VCaP (cell line): ENCODE data around the gene SMC6.

Source experiments
- H3K27ac ChIP-seq: fragments of 450-650 bp; 2 replicates; pipeline ENCODE4 v1.5.1; 2017
- TF ChIP-seq, protein P1 (sequence below): fragments of 450-650 bp; conservative IDR thresholded peaks from 2 replicates; pipeline ENCODE4 v1.5.1; 2017; ENCODE audit warnings: mild to moderate bottlenecking, moderate library complexity

Gene SMC6

DNA sequence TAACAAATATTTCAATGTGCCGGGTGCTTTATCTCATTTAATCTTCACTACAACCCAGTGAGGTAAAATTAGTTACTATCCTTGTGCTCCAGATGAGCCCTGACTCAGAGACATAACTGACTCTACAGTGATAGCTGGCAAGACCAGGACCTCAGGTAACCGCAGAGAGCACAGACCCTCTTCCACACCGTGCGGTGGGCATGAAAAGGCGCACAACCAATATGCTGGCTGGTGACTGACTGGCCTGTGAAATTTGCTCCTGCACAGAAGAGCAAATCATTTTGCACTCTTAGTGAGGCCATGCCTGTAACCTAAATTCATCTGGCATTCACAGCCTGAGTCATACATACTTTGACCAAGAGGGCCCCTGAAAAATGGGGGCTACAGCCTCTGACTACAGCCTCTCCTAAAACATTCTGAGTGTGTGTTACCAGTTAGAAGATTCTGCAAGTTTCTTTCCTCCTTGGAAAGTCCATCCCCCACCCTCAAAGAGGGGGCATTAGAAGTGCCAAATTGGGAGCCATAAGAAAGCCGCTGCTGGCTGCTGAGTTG is 40.3 kb upstream of the SMC6 start:
- H3K27ac ChIP-seq: no peak overlapping the region
- TF ChIP-seq, protein P1, sequence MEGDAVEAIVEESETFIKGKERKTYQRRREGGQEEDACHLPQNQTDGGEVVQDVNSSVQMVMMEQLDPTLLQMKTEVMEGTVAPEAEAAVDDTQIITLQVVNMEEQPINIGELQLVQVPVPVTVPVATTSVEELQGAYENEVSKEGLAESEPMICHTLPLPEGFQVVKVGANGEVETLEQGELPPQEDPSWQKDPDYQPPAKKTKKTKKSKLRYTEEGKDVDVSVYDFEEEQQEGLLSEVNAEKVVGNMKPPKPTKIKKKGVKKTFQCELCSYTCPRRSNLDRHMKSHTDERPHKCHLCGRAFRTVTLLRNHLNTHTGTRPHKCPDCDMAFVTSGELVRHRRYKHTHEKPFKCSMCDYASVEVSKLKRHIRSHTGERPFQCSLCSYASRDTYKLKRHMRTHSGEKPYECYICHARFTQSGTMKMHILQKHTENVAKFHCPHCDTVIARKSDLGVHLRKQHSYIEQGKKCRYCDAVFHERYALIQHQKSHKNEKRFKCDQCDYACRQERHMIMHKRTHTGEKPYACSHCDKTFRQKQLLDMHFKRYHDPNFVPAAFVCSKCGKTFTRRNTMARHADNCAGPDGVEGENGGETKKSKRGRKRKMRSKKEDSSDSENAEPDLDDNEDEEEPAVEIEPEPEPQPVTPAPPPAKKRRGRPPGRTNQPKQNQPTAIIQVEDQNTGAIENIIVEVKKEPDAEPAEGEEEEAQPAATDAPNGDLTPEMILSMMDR: no peak

DNA sequence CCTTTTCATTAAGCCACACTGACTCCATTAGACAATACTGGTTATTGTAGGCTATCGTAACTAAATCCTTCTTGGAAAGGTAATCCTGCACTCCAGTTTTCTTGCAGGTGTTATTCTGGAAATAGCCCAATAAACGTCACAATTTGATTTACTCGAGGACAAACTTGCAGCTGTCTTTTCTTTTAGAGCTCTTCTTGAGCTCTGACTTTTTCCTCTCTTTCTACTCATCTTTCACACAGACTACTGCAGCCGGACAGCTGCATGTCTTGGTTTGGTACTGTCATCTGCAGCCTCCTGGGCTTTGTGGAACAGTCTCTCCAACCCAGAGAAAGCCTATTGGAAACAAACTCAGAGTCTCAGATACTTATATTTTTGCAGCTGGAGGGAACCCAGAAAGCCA is 39.7 kb upstream of the SMC6 start:
- TF ChIP-seq, protein P1: no peak
- H3K27ac ChIP-seq: no peak overlapping the region

DNA sequence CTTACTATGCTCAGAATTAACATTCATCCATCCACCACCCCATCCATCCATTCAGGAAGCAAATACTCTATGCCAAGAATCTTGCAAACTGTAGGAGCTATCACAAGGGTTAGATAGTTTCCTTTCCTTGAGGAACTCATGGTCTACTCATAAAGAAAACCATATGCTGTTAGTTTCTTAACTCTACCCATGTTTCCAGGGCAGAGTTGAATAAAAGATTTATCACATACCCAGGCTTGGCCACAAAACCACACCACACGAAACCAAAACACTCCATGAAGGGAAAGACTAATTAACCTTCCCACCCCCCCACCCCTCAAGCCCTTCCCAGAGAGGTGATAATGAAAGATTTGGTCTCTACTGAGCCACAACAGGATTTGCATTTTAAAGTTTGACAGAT is 38.9 kb upstream of the SMC6 start:
- TF ChIP-seq, protein P1: no peak

DNA sequence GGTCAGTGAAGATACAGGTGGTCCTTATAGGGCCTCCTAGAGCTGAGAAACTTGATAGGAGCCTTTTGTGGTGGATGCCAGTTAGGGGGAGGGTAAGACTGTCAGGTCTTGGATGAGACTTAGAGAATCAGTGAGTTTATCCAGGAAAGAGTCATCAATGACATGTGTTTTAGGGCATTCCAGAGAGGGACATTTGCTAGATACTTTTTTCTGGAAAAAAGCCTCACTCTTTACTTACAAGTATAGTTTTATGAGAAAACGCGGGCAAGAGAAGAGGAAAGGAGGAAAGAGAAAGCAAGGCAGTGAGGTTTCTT is 38.2 kb upstream of the SMC6 start:
- no peak overlapping the region for H3K27ac ChIP-seq
- TF ChIP-seq, protein P1: no peak

More for the DNA sequence above, 38.9 kb upstream of the SMC6 start:
- H3K27ac ChIP-seq: no peak overlapping the region

DNA sequence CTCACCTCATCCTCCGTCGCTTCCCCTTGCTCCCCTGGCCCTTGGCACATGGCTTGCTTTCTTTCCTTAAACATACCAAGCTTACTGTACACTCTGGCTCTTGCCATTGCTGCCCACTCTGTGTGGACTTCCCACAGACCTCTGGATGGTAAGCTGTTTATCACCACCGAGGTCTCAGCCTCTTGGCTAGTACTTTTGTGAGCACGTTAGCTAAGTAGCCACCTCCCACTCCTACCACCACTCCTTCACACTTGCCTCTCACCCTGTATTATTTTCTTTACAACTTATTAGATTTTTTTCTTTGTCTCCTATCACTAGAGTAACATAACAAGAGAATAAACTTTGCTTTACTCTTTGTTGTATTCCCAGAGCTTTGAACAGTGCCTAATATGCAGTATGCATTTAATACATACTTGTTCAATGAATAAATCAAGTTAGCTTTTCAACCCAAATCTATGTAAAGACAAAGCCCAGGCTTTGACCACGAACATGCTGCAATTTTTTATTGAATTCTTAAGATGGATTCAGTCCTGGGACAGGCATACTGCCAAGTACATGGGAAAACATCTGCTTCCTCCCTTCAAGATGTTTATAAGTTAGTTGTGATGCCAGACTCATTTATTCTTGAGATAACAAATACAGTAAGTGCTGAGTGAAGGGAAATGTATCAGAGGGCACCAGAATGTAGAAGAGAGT is 37.7 kb upstream of the SMC6 start:
- TF ChIP-seq, protein P1: no peak
- no peak overlapping the region for H3K27ac ChIP-seq

DNA sequence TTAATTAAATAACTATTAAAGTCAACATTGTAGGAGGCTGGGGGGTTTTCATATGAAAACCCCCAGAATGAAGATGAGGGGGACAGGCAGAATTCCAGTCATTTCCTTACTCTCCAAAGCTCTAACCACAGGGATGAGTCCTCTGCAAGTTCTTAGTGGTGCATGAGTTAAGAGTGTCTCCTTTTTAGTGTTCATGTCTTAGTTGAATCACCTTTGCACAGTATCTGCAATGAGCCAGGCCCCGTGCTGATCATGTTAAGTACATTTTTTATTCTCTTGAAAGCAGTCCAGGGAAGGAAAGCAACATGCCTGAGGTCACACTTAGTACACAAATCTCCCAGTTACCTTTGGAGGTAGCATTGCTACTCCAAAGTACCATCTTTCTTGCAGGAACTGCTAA is 36.9 kb upstream of the SMC6 start:
- no peak overlapping the region for H3K27ac ChIP-seq
- TF ChIP-seq, protein P1: no peak

DNA sequence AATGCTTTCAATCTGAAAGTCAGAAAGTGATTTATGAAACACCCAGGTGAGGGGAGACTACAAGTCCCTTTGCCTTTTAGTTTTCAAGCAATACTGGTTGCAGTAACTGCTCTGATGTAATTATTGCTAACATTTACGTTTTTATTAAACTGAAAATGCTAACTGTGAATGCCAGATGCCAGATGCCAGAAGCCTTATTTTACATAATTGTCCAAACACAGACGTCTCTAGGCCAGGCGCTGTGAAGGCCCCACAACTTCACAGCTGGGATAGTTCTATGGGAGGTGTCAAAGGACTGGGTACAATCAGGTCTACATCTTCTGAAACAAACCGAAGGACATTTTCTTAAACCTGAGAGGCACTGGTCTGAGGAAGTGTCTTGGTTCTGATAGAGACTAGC is 35.2 kb upstream of the SMC6 start:
- TF ChIP-seq, protein P1: no peak
- H3K27ac ChIP-seq: no peak overlapping the region
